HG03378 (cell line): ENCODE measurements around the gene SMYD3.
"Not testable (repeated sequence)": the region's sequence is repeated elsewhere in the genome, so short reads cannot be mapped to it uniquely, and the experiment has no call there.

Source experiments
- ATAC-seq: cut with Tn5 transposase; IDR thresholded peaks from one replicate; pipeline ENCODE4 v1.9.1; 2021; ENCODE audit warnings: mild to moderate bottlenecking, moderate library complexity; ENCODE audit not compliant: unreplicated experiment

SMYD3 gene

DNA sequence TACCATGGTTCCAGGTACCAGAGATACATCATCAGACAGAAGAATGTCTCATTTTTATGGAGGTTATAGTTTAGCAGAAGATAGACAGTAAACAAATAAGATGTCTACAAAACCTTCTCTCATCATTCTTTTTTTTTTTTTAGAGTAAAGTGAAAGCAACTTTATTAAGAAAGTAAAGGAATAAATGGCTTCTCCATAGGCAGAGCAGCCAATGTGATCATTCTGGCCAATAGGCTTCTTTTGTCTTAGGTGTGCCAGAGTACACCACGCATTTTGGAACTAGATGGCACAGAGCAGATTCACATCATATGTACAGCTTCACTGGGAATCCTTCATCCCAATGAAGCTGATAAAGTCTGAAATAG lies 428.2 kb downstream of the SMYD3 start:
- ATAC-seq: no peak

DNA sequence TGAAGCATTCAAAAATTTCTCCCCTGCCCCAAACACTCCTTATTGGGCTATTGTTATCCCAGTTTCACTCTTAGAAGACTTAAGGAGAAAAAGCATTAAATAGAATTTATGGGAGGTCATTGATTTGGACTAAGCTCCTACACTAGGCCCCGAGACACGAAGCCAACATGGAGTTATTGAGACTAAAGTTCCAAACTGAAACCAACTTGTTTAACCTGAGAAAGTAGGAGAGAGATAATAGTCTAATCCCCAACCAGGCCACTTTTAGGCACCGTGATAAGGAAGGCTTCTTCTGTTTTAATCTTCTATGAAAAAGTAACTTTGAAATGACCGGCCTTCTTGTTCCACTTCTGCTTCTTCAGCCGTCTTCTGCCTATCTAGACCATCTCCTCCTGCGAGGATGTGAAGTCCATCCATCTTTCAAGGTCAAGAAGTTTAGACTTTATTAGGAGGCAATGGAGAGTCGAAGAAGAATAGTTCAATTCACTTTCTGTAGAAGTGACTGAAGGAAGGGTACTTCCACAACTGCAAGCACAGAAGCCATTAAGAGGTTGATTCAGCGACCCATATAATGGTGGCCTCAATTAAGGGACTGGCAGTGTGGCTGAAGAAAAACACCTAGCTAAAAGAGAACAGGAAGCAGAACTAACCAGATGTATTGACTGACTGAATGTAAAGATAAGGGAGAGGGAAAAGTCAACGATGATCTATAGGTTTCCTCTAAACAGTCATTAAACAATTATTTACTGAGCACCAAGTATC lies 428.8 kb downstream of the SMYD3 start:
- no peak for ATAC-seq

DNA sequence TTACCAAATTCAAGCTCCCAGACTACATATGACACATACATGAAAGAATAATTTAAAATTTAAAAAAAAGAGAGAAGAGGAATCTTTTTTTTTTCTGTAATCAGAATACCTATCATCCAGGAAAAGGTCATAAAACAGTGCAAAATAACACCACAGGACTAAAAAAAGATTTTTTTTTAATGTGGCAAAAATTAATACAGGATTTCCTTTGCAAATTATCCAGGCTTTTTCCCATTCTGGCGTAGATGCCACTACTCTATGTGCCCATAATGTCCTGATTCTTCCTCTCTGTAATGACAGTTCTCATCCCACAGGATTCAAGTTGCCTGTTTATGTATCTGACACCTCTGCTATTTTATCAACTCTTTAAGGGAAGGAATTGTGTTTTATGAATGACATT lies 429.6 kb downstream of the SMYD3 start:
- no peak for ATAC-seq

DNA sequence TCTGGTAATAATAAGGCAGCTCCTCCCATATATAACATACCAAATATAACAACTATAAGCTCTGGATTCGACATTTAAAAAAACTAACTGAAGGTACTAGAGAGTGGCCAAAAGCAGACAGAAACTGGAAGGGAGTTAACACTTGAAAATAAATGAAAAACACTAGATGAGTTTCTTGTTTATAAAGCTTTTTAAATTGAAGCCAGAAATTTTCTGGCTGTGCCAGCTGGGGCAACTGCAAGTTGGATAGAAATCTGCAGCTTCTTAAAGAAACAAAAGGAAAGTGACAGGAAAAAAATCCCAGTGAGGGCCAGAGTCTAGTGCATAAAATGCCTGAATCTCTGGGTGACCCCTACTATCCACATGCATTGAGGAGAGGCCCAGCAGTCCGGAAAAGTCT lies 432.7 kb downstream of the SMYD3 start:
- no peak for ATAC-seq

DNA sequence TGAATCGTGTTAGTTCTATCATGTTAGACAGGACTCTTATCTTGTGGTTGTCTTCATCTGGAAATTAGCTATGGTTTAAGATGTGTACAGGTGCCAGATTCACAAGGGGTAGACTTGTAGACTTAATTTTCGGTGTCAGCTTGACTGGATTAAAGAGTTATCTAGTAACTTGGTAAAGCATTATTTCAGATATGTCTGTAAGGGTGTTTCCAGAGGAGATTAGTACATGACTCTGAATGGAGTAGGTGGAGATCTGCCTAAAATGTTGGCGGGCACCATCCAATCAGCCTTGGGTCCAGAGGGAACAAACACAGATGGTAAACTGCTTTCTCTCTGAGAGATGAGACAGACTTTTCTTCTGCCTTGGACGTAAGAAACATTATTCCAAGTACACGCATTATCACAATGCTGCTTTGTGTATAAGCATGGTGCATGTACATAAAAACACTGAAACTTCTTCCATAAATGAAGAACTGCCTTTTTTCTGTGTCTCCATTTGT lies 434.6 kb downstream of the SMYD3 start:
- no peak for ATAC-seq

DNA sequence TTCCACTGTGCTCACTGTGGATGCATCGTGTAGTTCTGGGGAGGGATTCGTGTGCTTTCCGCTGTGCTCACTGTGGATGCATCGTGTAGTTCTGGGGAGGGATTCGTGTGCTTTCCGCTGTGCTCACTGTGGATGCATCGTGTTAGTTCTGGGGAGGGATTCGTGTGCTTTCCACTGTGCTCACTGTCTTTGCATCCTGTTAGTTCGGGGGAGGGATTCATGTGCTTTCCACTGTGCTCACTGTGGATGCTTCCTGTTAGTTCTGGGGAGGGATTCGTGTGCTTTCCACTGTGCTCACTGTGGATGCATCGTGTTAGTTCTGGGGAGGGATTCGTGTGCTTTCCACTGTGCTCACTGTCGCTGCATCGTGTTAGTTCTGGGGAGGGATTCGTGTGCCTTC lies 435.1 kb downstream of the SMYD3 start:
- not testable (repeated sequence) for ATAC-seq

DNA sequence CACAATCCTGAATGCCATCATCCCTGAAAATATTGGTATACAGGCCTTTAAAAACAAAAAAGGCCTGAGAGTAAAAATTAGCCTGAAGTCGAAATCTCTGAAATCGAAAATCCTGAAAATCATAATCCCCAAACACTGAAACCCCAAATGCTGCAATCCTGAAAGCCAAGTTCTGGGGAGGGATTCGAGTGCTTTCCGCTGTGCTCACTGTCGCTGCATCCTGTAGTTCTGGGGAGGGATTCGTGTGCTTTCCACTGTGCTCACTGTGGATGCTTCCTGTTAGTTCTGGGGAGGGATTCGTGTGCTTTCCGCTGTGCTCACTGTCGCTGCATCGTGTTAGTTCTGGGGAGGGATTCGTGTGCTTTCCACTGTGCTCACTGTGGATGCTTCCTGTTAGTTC lies 435.5 kb downstream of the SMYD3 start:
- not testable (repeated sequence) for ATAC-seq

DNA sequence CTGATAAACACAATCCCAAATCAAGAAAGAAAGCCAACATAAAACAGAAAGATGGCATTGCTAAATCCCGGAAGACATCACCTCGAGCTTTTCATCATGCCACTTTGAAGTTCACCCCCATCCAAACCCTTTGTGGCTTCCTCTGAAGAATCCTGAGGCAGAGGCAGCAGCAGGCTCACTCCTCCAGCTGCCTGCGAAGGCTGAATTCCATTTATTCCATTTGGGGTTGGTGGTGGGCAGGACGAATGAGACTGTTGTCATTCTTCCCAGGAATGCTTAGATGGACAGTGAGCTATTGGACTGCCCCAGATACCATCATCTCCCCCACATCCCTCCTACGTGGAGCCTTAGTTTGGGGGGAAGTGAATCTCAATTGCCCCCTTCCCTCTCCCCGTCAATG lies 437.5 kb downstream of the SMYD3 start:
- ATAC-seq: no peak

DNA sequence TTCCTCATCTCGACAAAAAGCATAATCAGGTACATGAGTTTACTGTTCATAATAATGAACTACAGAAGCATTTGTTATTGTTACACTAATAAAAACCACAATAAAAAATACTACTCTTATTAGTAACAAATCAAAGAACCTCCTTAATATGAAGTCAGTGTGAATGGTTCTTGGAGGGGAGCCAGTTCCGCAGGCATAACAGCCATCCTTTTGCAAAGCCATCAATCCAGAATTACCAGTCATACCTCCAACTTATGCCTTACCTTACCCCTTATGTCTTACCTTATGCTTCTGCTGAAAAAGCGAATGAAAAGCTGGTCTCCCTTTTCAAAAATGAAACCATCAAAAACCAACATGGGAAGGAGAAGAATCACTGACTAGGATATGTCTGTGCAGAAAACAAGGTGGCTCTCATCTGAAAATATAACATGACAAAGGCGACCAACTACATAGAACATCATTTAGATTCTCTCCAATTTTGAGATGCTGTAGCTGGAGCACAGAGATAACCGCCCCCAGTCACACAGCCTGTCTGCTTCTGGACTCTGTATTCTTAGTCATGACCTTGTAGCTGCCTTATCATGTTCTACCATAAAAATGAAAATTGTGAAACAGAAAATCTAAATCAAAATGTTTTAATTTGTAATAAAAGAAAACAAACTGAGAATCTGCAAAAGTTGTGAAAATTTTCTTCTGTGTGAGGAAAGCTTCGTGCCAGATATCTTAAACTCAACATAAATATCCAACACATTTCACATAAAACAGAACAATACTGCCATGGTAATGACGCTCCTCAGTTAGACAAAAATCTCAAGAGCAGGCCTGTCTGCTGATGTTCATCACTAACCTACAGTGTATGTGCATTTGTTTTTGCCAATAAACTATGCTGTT lies 438.2 kb downstream of the SMYD3 start:
- ATAC-seq: no peak

DNA sequence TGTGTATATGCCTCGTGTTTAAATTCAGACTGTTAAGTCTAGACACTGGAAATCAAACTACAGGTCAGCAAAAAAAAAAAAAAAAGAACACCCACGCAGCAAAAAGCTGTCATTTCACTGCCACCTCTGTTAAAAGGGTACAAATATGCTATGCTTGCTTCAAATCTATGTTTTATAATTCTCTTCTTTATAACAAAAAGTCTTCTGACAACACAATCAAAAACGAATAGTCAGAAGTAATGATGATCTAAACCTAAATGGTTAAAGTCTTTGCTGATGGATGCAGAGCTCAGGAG lies 438.9 kb downstream of the SMYD3 start:
- no peak for ATAC-seq

DNA sequence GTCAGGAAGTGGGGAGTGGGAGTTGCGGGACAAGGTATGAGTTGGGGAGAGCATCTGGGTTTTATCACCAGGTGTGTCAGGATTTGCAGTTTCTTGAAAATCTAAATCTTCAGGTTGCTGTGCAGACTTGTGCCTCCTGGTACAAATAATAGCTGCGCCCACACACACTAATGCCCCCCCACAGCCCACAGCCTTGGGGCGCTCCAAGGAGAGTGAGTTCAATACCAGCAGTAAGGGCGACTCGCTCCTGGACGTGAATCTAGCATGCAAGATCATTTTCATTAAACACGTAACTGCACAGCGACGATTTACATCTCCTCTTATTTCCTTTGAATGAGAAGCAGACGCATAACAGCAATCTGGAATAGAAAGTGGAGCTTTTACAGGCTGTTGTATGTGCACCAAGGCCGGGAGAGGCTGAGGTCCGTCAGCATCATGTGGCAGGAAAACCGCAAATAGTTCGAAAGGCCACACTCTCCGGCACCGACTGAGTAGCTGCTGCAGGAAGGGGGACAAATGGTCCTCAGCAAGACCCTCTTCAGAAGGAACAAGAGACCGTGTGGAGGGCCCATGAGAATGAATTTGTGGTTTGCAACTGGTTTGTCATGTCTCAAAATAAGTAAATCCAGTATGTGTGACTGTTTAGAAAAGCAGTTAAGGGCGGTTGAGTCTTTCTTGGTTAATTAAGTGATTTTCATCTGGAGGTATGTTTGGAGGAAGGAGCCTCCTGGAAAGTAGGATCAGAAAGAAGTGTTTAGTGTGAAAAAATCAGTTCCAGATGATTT lies 439.5 kb downstream of the SMYD3 start:
- no peak for ATAC-seq

DNA sequence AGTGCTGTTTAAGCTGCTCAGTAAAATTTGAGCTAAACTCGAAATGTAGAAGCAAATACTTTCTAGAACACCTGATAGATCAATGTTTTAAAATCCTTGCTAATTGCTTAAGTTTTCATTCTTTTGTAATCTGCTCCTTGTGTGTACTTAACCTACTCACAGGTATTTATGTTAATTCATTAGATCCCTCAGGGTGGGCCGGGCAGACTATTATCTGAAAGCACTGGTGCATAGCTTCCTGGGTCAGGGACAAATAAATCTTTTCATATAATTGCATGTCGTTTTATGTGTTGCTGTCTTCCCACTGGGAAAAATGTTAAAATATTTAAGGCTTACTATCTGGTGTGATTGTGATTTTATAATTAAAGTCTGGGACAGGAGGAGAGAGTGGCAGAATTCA lies 440.5 kb downstream of the SMYD3 start:
- no peak for ATAC-seq

DNA sequence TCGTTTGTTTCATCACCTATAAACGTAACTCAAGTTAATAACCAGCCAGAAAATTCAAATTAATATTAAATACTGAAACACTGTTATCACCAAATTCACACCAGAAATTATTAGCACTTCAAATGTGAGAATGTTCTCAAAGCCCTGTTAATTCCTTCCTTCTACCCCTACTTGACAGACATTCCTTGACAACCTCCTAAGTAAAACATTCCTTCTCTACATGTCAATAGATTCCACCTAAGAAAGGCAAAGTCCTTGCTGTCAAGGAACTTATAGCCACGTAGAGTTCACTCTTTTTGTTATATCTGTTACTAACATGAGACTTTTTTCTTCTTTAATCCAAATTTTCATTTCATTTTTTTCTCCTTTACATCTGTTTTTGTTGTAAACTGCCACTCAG lies 441.5 kb downstream of the SMYD3 start:
- no peak for ATAC-seq

DNA sequence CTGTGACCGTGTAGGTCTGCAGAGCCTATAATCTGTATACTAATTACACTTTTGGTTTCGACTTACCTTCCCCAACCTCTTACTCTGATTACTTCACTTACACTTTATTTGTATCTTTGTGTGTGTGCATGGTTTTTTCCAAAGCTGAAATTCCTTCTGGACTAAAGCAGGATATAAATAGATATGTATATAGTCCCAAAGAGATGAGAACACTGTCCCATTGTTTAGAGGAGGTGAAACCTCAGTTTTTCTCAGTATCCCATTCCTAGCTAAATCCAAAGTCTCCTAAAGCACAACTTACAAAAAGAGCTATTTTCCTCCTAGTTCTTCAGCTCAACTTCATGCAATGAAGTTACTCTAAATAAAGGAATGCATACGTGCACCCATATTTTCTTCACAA lies 442.2 kb downstream of the SMYD3 start:
- ATAC-seq: no peak

DNA sequence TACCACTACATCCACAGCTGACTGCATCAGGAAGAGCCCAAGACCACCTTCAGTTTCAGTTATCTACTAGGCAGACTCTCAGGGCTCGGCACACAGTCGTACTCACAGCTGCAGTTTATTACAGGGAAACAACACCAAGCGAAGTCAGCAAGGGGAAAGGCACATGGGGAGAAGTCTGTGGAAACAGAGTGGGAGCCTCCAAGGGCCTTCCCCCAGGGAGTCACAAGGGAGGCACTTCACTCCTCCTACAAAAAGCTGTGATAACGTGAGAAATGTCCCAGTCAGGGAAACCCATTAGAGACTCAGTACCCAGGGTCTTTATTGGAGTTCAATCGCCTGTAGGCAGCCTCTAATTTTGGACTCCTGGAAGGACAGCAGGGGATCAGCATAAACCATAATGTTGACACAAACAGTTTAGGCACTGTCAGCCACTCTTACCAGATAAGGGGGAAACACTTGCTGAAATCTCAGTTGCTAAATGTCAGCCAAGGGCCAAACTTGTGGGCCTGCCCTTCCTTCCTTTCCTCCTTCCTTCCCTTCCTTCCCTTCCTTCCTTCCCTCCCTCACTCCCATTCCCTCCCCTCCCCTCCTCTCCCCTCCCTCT lies 444.0 kb downstream of the SMYD3 start:
- no peak for ATAC-seq

DNA sequence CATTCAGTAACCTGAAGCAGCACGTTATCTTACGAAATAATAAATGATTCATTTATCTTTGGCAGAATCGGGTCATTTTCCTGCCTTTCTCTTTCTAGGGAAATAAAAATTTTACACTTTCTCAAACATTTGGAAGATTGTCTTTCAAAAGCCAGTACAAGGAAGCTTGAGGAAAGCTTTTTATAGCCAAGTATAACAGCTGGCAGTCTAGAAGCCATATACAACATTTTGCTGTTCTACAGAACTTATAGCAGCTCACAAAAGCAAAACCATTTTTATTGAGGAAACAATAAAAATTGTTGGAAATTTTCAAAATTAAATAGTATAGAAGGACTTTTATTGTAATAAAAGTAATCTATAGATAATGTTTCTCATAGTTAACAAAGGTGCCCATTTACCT lies 448.6 kb downstream of the SMYD3 start:
- ATAC-seq: no peak

DNA sequence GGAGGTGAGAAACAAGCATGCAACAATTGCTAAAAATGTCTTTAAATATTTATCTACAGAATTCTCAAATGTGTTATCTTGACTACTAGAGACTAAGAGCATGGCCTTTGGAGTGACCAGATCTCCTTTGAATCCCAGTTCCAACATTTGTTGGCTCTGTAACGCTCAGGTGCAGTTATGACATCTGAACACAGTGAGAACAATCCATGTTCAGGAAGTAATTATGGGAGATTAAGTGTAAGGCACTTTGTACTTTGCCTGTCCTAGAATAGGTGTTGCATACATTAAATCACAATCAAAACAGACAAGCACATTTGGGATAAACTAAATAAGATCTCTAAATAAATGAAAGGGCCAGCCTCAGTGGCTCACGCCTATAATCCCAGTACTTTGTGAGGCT lies 454.5 kb downstream of the SMYD3 start:
- ATAC-seq: no peak

DNA sequence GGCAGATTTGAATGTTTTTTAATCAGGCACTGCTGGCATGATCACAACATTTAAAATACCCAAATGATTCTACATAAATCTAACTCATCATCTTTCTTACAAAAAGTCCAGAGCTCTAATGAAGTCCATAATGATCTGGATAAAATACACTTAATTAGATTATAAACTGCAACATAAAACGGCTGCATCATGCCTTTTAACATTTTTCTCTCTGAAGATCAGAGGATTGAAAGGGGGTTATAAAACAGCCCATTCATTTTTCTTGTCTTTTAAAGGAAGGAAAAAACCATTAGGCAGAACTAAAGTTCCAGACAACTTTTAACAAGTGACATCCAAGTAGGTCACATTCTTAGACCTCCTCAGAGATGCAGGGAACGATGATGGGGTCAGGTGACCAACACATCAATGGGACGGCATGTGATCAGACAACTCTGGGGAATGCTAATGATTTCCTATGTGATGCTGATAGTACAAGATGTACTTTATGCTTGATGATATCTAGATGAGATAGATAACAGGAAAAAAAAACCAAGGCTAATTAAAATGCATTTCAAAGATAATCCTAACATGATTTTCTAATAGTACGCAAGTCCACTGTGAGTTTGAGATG lies 455.1 kb downstream of the SMYD3 start:
- no peak for ATAC-seq

DNA sequence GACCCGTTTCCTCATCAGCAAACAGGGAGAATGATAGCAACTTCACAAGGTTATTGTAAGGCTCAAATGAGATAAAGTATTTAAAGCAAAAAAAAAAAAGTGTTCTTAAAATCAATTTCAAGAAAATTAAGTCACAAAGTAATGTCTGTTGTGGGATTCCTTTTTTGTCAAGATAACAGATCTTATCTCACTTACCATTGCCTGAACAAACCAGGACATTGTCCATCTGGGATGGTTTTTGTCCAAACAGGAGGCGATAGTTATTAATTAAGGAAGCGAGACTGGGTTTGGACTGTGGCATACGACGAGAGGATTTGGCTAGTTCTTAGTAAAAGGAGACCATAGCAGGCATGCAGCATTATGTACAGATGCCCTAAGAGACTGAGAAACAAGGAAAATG lies 458.4 kb downstream of the SMYD3 start:
- ATAC-seq: no peak

DNA sequence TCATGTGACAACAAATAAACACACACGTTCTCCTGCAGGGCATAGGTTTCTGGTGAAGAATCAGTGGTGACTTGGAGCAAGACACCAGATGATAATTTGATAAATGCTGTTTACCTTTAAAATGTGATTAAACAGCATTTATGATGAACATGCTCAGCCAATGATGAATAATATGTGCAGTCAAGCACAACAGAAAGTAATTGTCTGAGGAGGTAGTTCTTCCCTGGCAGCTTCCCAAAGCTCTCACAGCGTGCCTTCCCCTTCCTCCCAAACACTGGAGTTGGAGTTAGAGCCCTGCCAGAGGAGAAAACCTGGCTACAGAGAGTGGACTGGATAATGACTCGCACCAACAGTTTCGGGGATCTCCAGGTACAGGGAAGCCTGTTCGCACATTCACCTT lies 463.5 kb downstream of the SMYD3 start:
- ATAC-seq: no peak

DNA sequence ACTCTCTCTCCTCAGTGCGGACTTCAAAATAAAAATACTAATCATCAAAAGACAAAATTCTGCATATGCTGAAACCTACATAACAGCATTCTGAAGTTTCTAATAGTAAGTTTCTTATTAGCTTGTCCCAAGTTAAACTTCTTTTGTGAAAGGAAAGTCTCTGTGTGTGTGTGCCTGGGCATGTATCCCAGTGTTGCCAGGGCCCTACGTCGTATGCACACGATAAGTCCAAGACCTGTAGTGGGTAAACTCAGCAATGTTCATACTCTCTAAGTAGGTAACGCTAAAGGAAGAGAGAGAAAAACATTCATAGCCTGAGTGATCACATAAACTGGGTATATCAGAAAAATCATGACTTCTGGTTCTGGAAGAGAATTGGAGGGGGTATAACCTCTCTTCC lies 465.7 kb downstream of the SMYD3 start:
- no peak for ATAC-seq
